ENCODE data around the gene JMJD8.

The JMJD8 gene

DNA sequence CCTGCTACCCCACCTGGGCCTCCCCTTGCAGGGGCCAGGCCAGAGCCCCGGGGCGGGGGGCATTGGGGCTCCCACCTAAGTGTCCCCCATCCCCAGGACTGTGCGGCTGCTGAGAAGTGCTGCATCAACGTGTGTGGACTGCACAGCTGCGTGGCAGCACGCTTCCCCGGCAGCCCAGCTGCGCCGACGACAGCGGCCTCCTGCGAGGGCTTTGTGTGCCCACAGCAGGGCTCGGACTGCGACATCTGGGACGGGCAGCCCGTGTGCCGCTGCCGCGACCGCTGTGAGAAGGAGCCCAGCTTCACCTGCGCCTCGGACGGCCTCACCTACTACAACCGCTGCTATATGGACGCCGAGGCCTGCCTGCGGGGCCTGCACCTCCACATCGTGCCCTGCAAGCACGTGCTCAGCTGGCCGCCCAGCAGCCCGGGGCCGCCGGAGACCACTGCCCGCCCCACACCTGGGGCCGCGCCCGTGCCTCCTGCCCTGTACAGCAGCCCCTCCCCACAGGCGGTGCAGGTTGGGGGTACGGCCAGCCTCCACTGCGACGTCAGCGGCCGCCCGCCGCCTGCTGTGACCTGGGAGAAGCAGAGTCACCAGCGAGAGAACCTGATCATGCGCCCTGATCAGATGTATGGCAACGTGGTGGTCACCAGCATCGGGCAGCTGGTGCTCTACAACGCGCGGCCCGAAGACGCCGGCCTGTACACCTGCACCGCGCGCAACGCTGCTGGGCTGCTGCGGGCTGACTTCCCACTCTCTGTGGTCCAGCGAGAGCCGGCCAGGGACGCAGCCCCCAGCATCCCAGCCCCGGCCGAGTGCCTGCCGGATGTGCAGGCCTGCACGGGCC is 51.4 kb downstream of the JMJD8 start:
- no peaks in the 10 kb centered on the region for H3K27me3 Mint-ChIP-seq
- H3K27ac Mint-ChIP-seq = no peak overlapping the region
- H3K4me3 Mint-ChIP-seq = no peak overlapping the region
- H3K36me3 Mint-ChIP-seq (ENCODE audit: low read depth) = peaks cover 3% of the 10 kb centered on the region
- peaks cover 10% of the 10 kb centered on the region for H3K4me1 Mint-ChIP-seq (ENCODE audit: low read depth)
- no peaks in the 10 kb centered on the region for H3K9me3 Mint-ChIP-seq

DNA sequence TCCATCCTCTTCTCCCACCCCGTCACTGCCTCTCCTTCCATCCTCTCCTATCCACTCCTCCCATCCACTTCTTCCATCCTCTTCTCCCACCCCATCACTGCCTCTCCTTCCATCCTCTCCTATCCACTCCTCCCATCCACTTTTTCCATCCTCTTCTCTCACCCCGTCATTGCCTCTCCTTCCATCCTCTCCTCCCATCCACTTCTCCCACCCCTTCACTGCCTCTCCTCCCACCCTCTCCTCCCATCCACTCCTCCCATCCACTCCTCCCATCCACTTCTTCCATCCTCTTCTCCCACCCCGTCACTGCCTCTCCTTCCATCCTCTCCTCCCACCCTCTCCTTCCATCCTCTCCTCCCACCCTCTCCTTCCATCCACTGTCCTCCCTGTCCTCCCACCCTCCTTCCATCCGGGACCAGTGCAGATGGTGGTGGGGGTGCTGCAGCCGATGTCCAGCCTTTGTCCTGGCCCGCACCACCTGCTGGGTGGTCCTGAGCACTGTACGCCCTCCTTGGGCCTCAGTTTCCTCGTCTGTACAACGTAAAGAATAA is 52.3 kb downstream of the JMJD8 start:
- Mint-ChIP-seq H3K27ac (no peak overlapping the region), H3K9me3 (no peaks in the 10 kb centered on the region), H3K4me1 (ENCODE audit: low read depth) (peaks cover 10% of the 10 kb centered on the region), H3K36me3 (ENCODE audit: low read depth) (peaks cover 3% of the 10 kb centered on the region), H3K27me3 (no peaks in the 10 kb centered on the region), H3K4me3 (no peak overlapping the region)

Data from stimulated activated naive CD8-positive, alpha-beta T cell treated with anti-CD3 and anti-CD28 coated beads, Interleukin-15, Interleukin-2, amounts not matched to agents 100 ng/mL and 50 ng/mL, for 24 hours (primary cell).